Panc1 (cell line): ENCODE data around the gene PCMT1.

ENCODE experiments used
- CTCF ChIP-seq: fragments of 450-650 bp; IDR thresholded peaks from 2 replicates; pipeline ENCODE4 v1.5.1; 2017; ENCODE audit warnings: mild to moderate bottlenecking
- POLR2AphosphoS5 ChIP-seq: IDR thresholded peaks from 2 replicates; pipeline ENCODE4 v1.6.1; 2012; ENCODE audit warnings: mild to moderate bottlenecking, low read depth, low read length, moderate library complexity
- TF ChIP-seq, protein P1 (sequence below), 2 experiments: IDR thresholded peaks; 2 replicates each; pipeline ENCODE4 v1.6.1; 2011 to 2012; ENCODE audit warnings: low read depth in 2 of 2, control low read depth in 1 of 2, low read length in 1 of 2, mild to moderate bottlenecking in 1 of 2, moderate library complexity in 1 of 2; ENCODE audit not compliant: insufficient read depth in 1 of 2

GRCh38 chr6:149844480-149844879 is 94.9 kb downstream of the PCMT1 start:
- TF ChIP-seq CTCF: no peak
- no peak for TF ChIP-seq POLR2AphosphoS5
- TF ChIP-seq, protein P1, sequence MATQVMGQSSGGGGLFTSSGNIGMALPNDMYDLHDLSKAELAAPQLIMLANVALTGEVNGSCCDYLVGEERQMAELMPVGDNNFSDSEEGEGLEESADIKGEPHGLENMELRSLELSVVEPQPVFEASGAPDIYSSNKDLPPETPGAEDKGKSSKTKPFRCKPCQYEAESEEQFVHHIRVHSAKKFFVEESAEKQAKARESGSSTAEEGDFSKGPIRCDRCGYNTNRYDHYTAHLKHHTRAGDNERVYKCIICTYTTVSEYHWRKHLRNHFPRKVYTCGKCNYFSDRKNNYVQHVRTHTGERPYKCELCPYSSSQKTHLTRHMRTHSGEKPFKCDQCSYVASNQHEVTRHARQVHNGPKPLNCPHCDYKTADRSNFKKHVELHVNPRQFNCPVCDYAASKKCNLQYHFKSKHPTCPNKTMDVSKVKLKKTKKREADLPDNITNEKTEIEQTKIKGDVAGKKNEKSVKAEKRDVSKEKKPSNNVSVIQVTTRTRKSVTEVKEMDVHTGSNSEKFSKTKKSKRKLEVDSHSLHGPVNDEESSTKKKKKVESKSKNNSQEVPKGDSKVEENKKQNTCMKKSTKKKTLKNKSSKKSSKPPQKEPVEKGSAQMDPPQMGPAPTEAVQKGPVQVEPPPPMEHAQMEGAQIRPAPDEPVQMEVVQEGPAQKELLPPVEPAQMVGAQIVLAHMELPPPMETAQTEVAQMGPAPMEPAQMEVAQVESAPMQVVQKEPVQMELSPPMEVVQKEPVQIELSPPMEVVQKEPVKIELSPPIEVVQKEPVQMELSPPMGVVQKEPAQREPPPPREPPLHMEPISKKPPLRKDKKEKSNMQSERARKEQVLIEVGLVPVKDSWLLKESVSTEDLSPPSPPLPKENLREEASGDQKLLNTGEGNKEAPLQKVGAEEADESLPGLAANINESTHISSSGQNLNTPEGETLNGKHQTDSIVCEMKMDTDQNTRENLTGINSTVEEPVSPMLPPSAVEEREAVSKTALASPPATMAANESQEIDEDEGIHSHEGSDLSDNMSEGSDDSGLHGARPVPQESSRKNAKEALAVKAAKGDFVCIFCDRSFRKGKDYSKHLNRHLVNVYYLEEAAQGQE (IDR thresholded peaks at IDR 0.05; ENCODE audit: insufficient read depth in 1 of 2, low read depth in 2 of 2, low read length in 1 of 2): no peak
